Measurements from ENCODE around the gene RASAL1.

GRCh38 chr12:113065126-113066007 is 70.2 kb downstream of the RASAL1 start:
- no peak for TF ChIP-seq CTCF (optimal IDR thresholded peaks at IDR 0.05 in 1 of 3, IDR thresholded peaks at IDR 0.05 in 1 of 3, conservative IDR thresholded peaks at IDR 0.05 in 1 of 3; ENCODE audit: extremely low read depth in 1 of 3, insufficient read depth in 2 of 3, low read length in 3 of 3)
- TF ChIP-seq EZH2 (IDR thresholded peaks at IDR 0.05; ENCODE audit: low read length): no peak

All from keratinocyte (primary cell).